Hepatocyte (in vitro differentiated cells): ENCODE data around the gene SOX6. TPM values are rescaled to one million over a fixed set of nuclear protein-coding genes. Genes with fewer than 3 reads are reported as not detected.

Experiments
- DNase-seq: peaks from one replicate; pipeline ENCODE4 v3.0.0-alpha.2; 2016; ENCODE audit warnings: low spot score
- H2AFZ ChIP-seq: fragments of 200-600 bp; sonication (generic); 2 replicates; pipeline ENCODE4 v1.6.0; 2016; ENCODE audit warnings: antibody characterized with exemption, mild to moderate bottlenecking
- H3K27ac ChIP-seq: fragments of 200-600 bp; sonication (generic); 2 replicates; pipeline ENCODE4 v1.5.1; 2016; ENCODE audit warnings: mild to moderate bottlenecking
- H3K27me3 ChIP-seq: fragments of 200-600 bp; sonication (generic); 2 replicates; pipeline ENCODE4 v1.6.1; 2016
- H3K36me3 ChIP-seq: fragments of 200-600 bp; sonication (generic); replicated peaks from 2 replicates; pipeline ENCODE4 v1.5.1; 2016; ENCODE audit warnings: low read depth; ENCODE audit not compliant: insufficient read depth
- H3K4me1 ChIP-seq: fragments of 200-600 bp; sonication (generic); 2 replicates; pipeline ENCODE4 v1.5.1; 2016; ENCODE audit warnings: mild to moderate bottlenecking, moderate library complexity; ENCODE audit not compliant: insufficient read depth
- H3K4me2 ChIP-seq: fragments of 200-600 bp; sonication (generic); 2 replicates; pipeline ENCODE4 v1.6.0; 2016
- H3K4me3 ChIP-seq: fragments of 200-600 bp; sonication (generic); 2 replicates; pipeline ENCODE4 v1.5.1; 2016; ENCODE audit warnings: mild to moderate bottlenecking
- H3K79me2 ChIP-seq: fragments of 200-600 bp; sonication (generic); 2 replicates; pipeline ENCODE4 v1.6.0; 2017; ENCODE audit warnings: mild to moderate bottlenecking
- H3K9me2 ChIP-seq: fragments of 200-600 bp; sonication (generic); replicated peaks from 2 replicates; pipeline ENCODE4 v1.6.0; 2017; ENCODE audit warnings: mild to moderate bottlenecking; ENCODE audit not compliant: insufficient read depth
- H3K9me3 ChIP-seq: fragments of 200-600 bp; sonication (generic); 2 replicates; pipeline ENCODE4 v1.5.1; 2016; ENCODE audit warnings: low read depth, mild to moderate bottlenecking
- H4K20me1 ChIP-seq: fragments of 200-600 bp; sonication (generic); 2 replicates; pipeline ENCODE4 v1.6.0; 2016; ENCODE audit warnings: mild to moderate bottlenecking; ENCODE audit not compliant: insufficient read depth, poor library complexity, severe bottlenecking
- EZH2 ChIP-seq: fragments of 200-600 bp; sonication (generic); IDR thresholded peaks from 2 replicates; pipeline ENCODE4 v1.6.1; 2016; ENCODE audit warnings: antibody characterized with exemption, mild to moderate bottlenecking, borderline replicate concordance
- EZH2phosphoT487 ChIP-seq: fragments of 200-600 bp; sonication (generic); IDR thresholded peaks from one replicate; pipeline ENCODE4 v1.6.1; 2018; ENCODE audit warnings: antibody characterized with exemption, mild to moderate bottlenecking, low read depth, moderate library complexity; ENCODE audit not compliant: unreplicated experiment, severe bottlenecking
- WGBS: methylation state at CpG from one replicate; pipeline ENCODE4 v1.1.6; 2016; ENCODE audit warnings: low lambda C conversion rate; ENCODE audit errors: missing lambda C conversion rate; 5-methylcytosine and 5-hydroxymethylcytosine counted together
- polyA plus RNA-seq: library from polyadenylated mRNA; unstranded; fragments of >200 nt; fragmentation: Nextera tagmentation; extraction: Ambion mirVana; gene quantifications from 2 replicates; pipeline ENCODE4 v1.2.1, GENCODE V29; 2016
- total RNA-seq: library from RNA; depleted of rRNA; stranded (reverse); fragments of >200 nt; gene quantifications from 2 replicates; pipeline ENCODE4 v1.2.3, GENCODE V29; 2014
- TF ChIP-seq, protein P1 (sequence below): fragments of 200-600 bp; sonication (generic); IDR thresholded peaks from 2 replicates; pipeline ENCODE4 v1.5.1; 2016; ENCODE audit warnings: antibody characterized with exemption, mild to moderate bottlenecking; ENCODE audit not compliant: poor library complexity

SOX6 gene
- total and polyA plus RNA-seq, 2 experiments from 2014 or later: 23.2 to 75.7 TPM

GRCh38 chr11:15967166-15967565 lies 389.2 kb downstream of the SOX6 start:
- Histone ChIP-seq H3K79me2 (no peaks in the 10 kb centered on the region), H3K4me1 (peaks cover 23% of the 10 kb centered on the region), H3K36me3 (no peaks in the 10 kb centered on the region), H3K9me2 (no peaks in the 10 kb centered on the region), H3K27me3 (no peaks in the 10 kb centered on the region), H3K9me3 (no peaks in the 10 kb centered on the region), H4K20me1 (no peaks in the 10 kb centered on the region), H3K4me2 (no peak overlapping the region), H3K27ac (peak overlapping the region; percentile 1), H3K4me3 (no peak overlapping the region), H2AFZ (no peak overlapping the region)
- TF ChIP-seq EZH2phosphoT487: no peak
- TF ChIP-seq, protein P1, sequence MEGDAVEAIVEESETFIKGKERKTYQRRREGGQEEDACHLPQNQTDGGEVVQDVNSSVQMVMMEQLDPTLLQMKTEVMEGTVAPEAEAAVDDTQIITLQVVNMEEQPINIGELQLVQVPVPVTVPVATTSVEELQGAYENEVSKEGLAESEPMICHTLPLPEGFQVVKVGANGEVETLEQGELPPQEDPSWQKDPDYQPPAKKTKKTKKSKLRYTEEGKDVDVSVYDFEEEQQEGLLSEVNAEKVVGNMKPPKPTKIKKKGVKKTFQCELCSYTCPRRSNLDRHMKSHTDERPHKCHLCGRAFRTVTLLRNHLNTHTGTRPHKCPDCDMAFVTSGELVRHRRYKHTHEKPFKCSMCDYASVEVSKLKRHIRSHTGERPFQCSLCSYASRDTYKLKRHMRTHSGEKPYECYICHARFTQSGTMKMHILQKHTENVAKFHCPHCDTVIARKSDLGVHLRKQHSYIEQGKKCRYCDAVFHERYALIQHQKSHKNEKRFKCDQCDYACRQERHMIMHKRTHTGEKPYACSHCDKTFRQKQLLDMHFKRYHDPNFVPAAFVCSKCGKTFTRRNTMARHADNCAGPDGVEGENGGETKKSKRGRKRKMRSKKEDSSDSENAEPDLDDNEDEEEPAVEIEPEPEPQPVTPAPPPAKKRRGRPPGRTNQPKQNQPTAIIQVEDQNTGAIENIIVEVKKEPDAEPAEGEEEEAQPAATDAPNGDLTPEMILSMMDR: no peak
- TF ChIP-seq EZH2: no peak
- WGBS: 41% methylated on average over 2 of the region's 2 CpGs
- peak; percentile 58 for DNase-seq

DNA sequence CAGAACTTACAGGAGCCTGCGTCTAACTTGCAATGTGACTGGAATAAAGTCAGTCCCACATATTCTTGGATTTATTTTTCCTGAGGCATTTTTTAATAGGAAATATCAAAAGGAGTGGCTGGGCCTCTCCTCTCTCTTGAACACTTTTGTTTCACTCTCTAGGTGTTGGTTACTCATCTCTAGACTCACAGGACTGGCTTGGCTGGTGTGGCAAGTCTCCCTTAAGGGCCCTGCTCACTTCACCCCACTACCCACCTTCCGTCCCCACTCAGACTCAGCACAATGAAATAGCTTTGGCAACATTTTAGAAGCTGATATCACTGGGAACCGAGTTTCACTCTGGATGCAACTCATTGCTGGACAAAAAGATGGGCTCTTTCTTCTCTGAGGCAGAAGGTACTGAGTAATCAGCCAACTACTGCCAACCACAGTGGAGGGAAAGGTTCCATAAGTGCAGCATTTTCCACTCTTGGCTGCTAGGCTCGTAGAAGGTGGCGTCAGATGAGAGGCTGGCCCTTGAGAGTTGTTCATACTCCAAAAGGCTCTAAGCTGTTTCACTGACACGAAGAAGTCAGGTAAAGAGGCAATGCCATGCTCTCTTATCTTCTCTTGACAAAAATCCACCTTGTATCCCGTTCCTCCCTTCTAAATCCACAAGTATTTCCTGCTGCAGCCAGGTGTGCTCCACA lies 390.6 kb downstream of the SOX6 start:
- 86% methylated on average over 7 of the region's 7 CpGs for WGBS
- H3K9me3 ChIP-seq: no peaks in the 10 kb centered on the region
- no peak for TF ChIP-seq EZH2phosphoT487
- TF ChIP-seq, protein P1: no peak
- no peak for TF ChIP-seq EZH2
- no peaks in the 10 kb centered on the region for H4K20me1 ChIP-seq
- H3K27me3 ChIP-seq: no peaks in the 10 kb centered on the region
- H3K4me1 ChIP-seq: peaks cover 23% of the 10 kb centered on the region
- no peak overlapping the region for H3K4me3 ChIP-seq
- H3K36me3 ChIP-seq: no peaks in the 10 kb centered on the region
- no peak for DNase-seq
- no peak overlapping the region for H2AFZ ChIP-seq
- no peaks in the 10 kb centered on the region for H3K79me2 ChIP-seq
- H3K4me2 ChIP-seq: no peak overlapping the region
- H3K9me2 ChIP-seq: no peaks in the 10 kb centered on the region
- no peak overlapping the region for H3K27ac ChIP-seq

GRCh38 chr11:15963266-15963665 lies 393.1 kb downstream of the SOX6 start:
- no peaks in the 10 kb centered on the region for H4K20me1 ChIP-seq
- no peaks in the 10 kb centered on the region for H3K27me3 ChIP-seq
- H3K4me1 ChIP-seq: peaks cover 13% of the 10 kb centered on the region
- H3K9me3 ChIP-seq: no peaks in the 10 kb centered on the region
- no peak overlapping the region for H2AFZ ChIP-seq
- WGBS: 93% methylated on average over 1 of the region's 1 CpG
- no peak for DNase-seq
- H3K36me3 ChIP-seq: no peaks in the 10 kb centered on the region
- H3K4me2 ChIP-seq: no peak overlapping the region
- TF ChIP-seq, protein P1: no peak
- TF ChIP-seq EZH2phosphoT487 (no peak), EZH2 (no peak)
- no peak overlapping the region for H3K27ac ChIP-seq
- no peaks in the 10 kb centered on the region for H3K9me2 ChIP-seq
- H3K79me2 ChIP-seq: no peaks in the 10 kb centered on the region
- no peak overlapping the region for H3K4me3 ChIP-seq

DNA sequence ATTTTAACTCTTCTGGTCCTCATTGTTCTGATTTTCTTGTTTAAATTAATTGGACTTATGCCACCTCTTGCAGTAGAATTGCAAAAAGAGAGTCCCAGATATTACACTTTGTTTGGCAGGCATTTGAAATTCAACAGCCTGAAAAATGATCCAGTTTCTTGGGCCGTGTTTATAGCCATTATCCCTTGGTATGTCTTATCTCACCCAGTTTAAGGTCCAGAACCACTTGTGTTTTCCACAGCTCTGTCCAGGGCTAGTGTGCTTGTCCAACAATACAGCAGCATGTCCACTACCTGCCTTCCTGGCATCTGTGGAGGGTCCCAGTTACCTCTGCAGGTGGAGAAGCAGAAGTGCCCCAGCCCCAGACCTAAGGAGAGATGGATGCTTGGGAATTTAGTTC lies 397.4 kb downstream of the SOX6 start:
- no peak overlapping the region for H3K27ac ChIP-seq
- no peaks in the 10 kb centered on the region for H4K20me1 ChIP-seq
- H3K27me3 ChIP-seq: no peaks in the 10 kb centered on the region
- no peak overlapping the region for H2AFZ ChIP-seq
- no peaks in the 10 kb centered on the region for H3K9me3 ChIP-seq
- H3K4me2 ChIP-seq: no peak overlapping the region
- no peaks in the 10 kb centered on the region for H3K9me2 ChIP-seq
- TF ChIP-seq, protein P1: no peak
- TF ChIP-seq EZH2: no peak
- no peak for TF ChIP-seq EZH2phosphoT487
- no peaks in the 10 kb centered on the region for H3K4me1 ChIP-seq
- no peak overlapping the region for H3K4me3 ChIP-seq
- DNase-seq: no peak
- H3K79me2 ChIP-seq: no peaks in the 10 kb centered on the region
- 60% methylated on average over 1 of the region's 1 CpG for WGBS
- no peaks in the 10 kb centered on the region for H3K36me3 ChIP-seq
